Activated T-cell treated with anti-CD3 and anti-CD28 coated beads, Interleukin-2, amount 50 U/mL, for 72 hours (primary cell): ENCODE measurements around the gene POU2F2. TPM values are rescaled to one million over a fixed set of nuclear protein-coding genes. Genes with fewer than 3 reads are reported as not detected.

Source experiments
- ATAC-seq, 2 donors: fragments of 150-1000 bp; cut with Tn5 transposase; replicated peaks in 1 of 2; 2 replicates each; pipeline ENCODE4 v1.10.0; 2021; ENCODE audit warnings: moderate library complexity in 2 of 2, mild to moderate bottlenecking in 1 of 2
- DNase-seq, 2 donors: peaks; one replicate each; pipeline ENCODE4 v3.0.0; 2021 to 2022; ENCODE audit warnings: mixed read lengths in 1 of 2
- H3K27ac Mint-ChIP-seq: one replicate; pipeline ENCODE4 v1.8.0; 2022; ENCODE audit warnings: mild to moderate bottlenecking, moderate library complexity, mixed read lengths
- H3K27me3 Mint-ChIP-seq: one replicate; pipeline ENCODE4 v1.8.0; 2022; ENCODE audit warnings: low read depth, mixed read lengths
- H3K36me3 Mint-ChIP-seq, 2 donors: one replicate each; pipeline ENCODE4 v1.8.0; 2022; ENCODE audit warnings: mixed read lengths in 2 of 2, mild to moderate bottlenecking in 1 of 2; ENCODE audit not compliant: insufficient read depth in 2 of 2
- H3K4me1 Mint-ChIP-seq: one replicate; pipeline ENCODE4 v1.8.0; 2022; ENCODE audit warnings: low read depth, mixed read lengths
- H3K4me3 Mint-ChIP-seq, 2 donors: one replicate each; pipeline ENCODE4 v1.8.0; 2022; ENCODE audit warnings: mild to moderate bottlenecking in 2 of 2, mixed read lengths in 2 of 2, moderate library complexity in 2 of 2
- H3K9me3 Mint-ChIP-seq, 2 donors: one replicate each; pipeline ENCODE4 v1.8.0; 2022; ENCODE audit warnings: mixed read lengths in 2 of 2
- total RNA-seq, 2 donors: library from RNA; stranded (reverse); gene quantifications; one replicate each; pipeline ENCODE4 v1.2.3, GENCODE V29; 2022

Gene POU2F2
- total RNA-seq, 2 donors from 2014 or later, result 45.0 to 56.0 TPM

- no peaks in the 10 kb centered on the region for H3K9me3 Mint-ChIP-seq
- H3K4me1 Mint-ChIP-seq, result peaks cover 28% of the 10 kb centered on the region
- H3K27ac Mint-ChIP-seq, result peak overlapping the region; percentile 65
- no peak overlapping the region for H3K4me3 Mint-ChIP-seq
- no peak for DNase-seq
- peaks cover 0 to 6% of the 10 kb centered on the region in 2 donors for H3K36me3 Mint-ChIP-seq
- no peaks in the 10 kb centered on the region for H3K27me3 Mint-ChIP-seq
- no peak for ATAC-seq
Measured at GRCh38 chr19:42086770-42087550, 45.3 kb downstream of the POU2F2 start.

DNA sequence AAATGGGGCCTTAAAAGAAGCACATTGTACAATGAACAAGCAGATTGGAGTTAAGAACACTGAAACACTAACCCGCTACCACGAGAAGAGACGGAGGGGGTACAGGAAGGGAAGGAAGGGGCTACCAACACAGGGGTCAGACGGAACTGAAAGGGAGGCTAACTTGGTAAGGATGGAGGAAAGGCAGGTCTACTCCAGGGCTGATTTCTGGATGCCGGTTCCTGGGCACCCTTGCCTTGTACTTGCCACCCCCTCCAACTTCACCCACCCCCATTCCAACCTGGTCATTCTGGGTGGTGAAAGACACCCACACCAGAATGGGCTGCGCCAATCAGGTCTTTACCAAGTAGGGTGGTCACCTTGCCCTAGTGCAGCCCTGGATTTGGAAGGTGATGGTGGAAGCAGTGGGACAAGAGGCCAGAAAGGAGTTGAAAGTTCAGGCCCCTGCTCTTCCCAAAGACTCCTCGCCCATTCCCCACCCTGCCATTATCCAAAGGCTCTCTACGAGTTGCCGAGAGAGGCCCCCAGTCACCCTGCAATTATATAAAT, 46.0 kb downstream of the POU2F2 start:
- Mint-ChIP-seq H3K36me3 (peaks cover 0 to 6% of the 10 kb centered on the region in 2 donors), H3K27me3 (no peaks in the 10 kb centered on the region), H3K4me1 (peaks cover 34% of the 10 kb centered on the region), H3K27ac (no peak overlapping the region), H3K4me3 (no peak overlapping the region), H3K9me3 (no peaks in the 10 kb centered on the region)
- DNase-seq (no peak), ATAC-seq (no peak)

DNA sequence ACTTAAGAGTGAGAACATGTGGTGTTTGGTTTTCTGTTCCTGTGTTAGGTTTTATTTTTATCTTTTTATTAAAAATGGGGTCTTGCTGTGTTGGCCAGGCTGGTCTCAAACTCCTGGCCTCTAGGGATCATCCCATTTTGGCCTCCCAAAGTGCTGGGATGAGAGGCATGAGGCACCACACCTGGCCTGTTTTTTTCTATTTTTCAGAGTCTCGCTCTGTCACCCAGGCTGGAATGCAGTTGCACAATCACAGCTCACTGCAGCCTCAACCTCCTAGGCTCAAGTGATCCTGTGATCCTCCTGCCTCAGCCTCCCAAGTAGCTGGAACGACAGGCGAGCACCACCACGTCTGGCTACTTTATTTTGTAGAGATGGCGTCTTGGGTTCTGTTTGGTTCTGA, 48.7 kb downstream of the POU2F2 start:
- DNase-seq (no peak), ATAC-seq (no peak)
- H3K4me3 Mint-ChIP-seq, result no peak overlapping the region
- H3K9me3 Mint-ChIP-seq, result no peaks in the 10 kb centered on the region
- H3K4me1 Mint-ChIP-seq, result peaks cover 22% of the 10 kb centered on the region
- no peaks in the 10 kb centered on the region for H3K36me3 Mint-ChIP-seq
- no peaks in the 10 kb centered on the region for H3K27me3 Mint-ChIP-seq
- no peak overlapping the region for H3K27ac Mint-ChIP-seq

DNA sequence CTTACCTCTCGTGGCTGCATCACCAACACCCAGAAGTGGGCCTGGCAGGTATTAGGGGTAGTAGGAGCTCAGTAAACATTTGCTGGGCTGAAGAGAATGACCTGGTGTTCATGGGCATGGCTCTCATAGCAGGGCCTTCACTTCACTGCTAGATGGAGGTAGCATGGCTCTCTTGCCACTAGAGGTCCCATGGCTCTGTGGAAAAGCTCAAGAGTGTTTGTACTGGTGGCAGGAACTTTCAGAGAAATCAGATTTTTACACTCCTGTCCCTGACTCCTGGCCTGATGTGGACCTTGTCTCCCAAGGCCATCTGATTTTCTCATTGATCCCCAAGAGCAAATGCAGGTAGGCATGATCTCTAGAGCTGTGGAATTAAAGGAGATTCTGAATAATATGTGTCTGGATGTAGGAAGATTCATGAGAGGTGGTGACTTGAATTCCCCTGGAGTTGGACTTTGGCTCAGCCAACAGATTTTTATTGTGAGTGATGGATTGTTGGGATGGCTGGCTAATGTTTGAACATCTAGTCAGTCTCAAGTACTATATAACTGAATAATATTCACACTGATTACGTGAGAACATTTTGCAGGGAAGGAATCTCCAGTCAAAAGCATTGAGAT, 50.6 kb downstream of the POU2F2 start:
- H3K36me3 Mint-ChIP-seq, result peaks cover 0 to 5% of the 10 kb centered on the region in 2 donors
- ATAC-seq (peak; percentile 52 to 55), DNase-seq (no peak)
- H3K27ac Mint-ChIP-seq, result peak overlapping the region; percentile 45
- H3K4me3 Mint-ChIP-seq, result no peak overlapping the region
- H3K4me1 Mint-ChIP-seq, result peaks cover 37% of the 10 kb centered on the region
- H3K9me3 Mint-ChIP-seq, result no peaks in the 10 kb centered on the region
- no peaks in the 10 kb centered on the region for H3K27me3 Mint-ChIP-seq

DNA sequence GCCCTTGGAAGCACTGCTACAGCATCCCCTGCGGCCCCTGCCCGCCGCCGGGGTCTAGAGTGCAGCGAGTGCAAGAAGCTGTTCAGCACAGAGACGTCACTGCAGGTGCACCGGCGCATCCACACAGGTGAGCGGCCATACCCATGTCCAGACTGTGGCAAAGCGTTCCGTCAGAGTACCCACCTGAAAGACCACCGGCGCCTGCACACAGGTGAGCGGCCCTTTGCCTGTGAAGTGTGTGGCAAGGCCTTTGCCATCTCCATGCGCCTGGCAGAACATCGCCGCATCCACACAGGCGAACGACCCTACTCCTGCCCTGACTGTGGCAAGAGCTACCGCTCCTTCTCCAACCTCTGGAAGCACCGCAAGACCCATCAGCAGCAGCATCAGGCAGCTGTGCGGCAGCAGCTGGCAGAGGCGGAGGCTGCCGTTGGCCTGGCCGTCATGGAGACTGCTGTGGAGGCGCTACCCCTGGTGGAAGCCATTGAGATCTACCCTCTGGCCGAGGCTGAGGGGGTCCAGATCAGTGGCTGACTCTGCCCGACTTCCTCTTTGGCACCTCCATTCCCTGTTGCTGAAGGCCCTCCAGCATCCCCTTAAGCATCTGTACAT, 51.4 kb downstream of the POU2F2 start:
- H3K4me1 Mint-ChIP-seq, result peaks cover 40% of the 10 kb centered on the region
- no peaks in the 10 kb centered on the region for H3K9me3 Mint-ChIP-seq
- ATAC-seq (no peak), DNase-seq (no peak)
- H3K27me3 Mint-ChIP-seq, result no peaks in the 10 kb centered on the region
- H3K36me3 Mint-ChIP-seq, result peaks cover 0 to 8% of the 10 kb centered on the region in 2 donors
- H3K4me3 Mint-ChIP-seq, result no peak overlapping the region
- no peak overlapping the region for H3K27ac Mint-ChIP-seq

DNA sequence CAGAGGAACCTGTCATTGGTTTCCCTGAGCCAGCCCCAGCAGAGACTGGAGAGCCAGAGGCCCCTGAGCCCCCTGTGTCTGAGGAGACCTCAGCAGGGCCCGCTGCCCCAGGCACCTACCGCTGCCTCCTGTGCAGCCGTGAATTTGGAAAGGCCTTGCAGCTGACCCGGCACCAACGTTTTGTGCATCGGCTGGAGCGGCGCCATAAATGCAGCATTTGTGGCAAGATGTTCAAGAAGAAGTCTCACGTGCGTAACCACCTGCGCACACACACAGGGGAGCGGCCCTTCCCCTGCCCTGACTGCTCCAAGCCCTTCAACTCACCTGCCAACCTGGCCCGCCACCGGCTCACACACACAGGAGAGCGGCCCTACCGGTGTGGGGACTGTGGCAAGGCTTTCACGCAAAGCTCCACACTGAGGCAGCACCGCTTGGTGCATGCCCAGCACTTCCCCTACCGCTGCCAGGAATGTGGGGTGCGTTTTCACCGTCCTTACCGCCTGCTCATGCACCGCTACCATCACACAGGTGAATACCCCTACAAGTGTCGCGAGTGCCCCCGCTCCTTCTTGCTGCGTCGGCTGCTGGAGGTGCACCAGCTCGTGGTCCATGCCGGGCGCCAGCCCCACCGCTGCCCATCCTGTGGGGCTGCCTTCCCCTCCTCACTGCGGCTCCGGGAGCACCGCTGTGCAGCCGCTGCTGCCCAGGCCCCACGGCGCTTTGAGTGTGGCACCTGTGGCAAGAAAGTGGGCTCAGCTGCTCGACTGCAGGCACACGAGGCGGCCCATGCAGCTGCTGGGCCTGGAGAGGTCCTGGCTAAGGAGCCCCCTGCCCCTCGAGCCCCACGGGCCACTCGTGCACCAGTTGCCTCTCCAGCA, 52.1 kb downstream of the POU2F2 start:
- Mint-ChIP-seq H3K9me3 (no peaks in the 10 kb centered on the region), H3K36me3 (peaks cover 5 to 12% of the 10 kb centered on the region in 2 donors), H3K27ac (no peak overlapping the region)

GRCh38 chr19:42079276-42079669, 53.0 kb downstream of the POU2F2 start:
- Mint-ChIP-seq H3K27ac (no peak overlapping the region), H3K27me3 (no peaks in the 10 kb centered on the region), H3K9me3 (no peaks in the 10 kb centered on the region), H3K36me3 (peaks cover 5 to 12% of the 10 kb centered on the region in 2 donors), H3K4me3 (no peak overlapping the region), H3K4me1 (peaks cover 55% of the 10 kb centered on the region)
- DNase-seq, result no peak
- ATAC-seq, result no peak

More for the DNA sequence above, 52.1 kb downstream of the POU2F2 start:
- DNase-seq (no peak), ATAC-seq (no peak)
- Mint-ChIP-seq H3K4me3 (no peak overlapping the region), H3K27me3 (no peaks in the 10 kb centered on the region), H3K4me1 (peaks cover 48% of the 10 kb centered on the region)

- Mint-ChIP-seq H3K27ac (peak overlapping the region; percentile 84), H3K27me3 (no peaks in the 10 kb centered on the region), H3K36me3 (peaks cover 5 to 12% of the 10 kb centered on the region in 2 donors), H3K9me3 (no peaks in the 10 kb centered on the region), H3K4me1 (peaks cover 55% of the 10 kb centered on the region), H3K4me3 (peak overlapping the region; percentile 95 to 99)
- ATAC-seq (no peak), DNase-seq (no peak)
Measured at GRCh38 chr19:42078538-42079275, 53.5 kb downstream of the POU2F2 start.

DNA sequence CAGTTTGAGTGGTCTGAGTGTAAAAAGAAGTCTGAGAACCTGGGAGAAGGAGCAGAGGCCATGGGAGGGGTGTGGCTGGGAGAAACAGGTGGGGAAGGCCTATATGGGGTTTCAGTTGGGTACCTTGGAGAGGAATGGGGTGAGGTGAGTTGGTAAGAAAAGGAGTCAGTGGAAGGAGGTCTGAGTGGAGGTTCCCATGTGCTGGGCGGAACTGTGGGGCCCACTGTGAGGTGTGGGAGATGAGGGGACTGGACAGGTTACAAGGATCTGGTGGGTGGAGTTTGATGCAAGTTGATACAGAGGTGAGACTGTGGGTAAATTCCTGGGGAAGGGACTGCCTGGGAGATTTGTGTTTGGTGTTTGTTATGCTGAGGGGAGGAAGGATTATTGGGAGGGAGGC, 54.2 kb downstream of the POU2F2 start:
- ATAC-seq (no peak), DNase-seq (no peak)
- no peaks in the 10 kb centered on the region for H3K27me3 Mint-ChIP-seq
- peaks cover 55% of the 10 kb centered on the region for H3K4me1 Mint-ChIP-seq
- H3K4me3 Mint-ChIP-seq, result peak overlapping the region; percentile 95 to 99
- H3K9me3 Mint-ChIP-seq, result no peaks in the 10 kb centered on the region
- peak overlapping the region; percentile 84 for H3K27ac Mint-ChIP-seq
- peaks cover 5 to 12% of the 10 kb centered on the region in 2 donors for H3K36me3 Mint-ChIP-seq

- Mint-ChIP-seq H3K27ac (peak overlapping the region; percentile 84), H3K27me3 (no peaks in the 10 kb centered on the region), H3K36me3 (peaks cover 5 to 12% of the 10 kb centered on the region in 2 donors), H3K4me1 (peaks cover 50% of the 10 kb centered on the region), H3K4me3 (peak overlapping the region; percentile 95 to 99), H3K9me3 (no peaks in the 10 kb centered on the region)
- no peak for DNase-seq
- ATAC-seq, result no peak
Measured at GRCh38 chr19:42076380-42076944, 55.8 kb downstream of the POU2F2 start.

GRCh38 chr19:42075616-42076379, 56.4 kb downstream of the POU2F2 start, which contains the start of gene ZNF574:
Gene ZNF574, plus strand, starts transcription at chr19:42076166. Its CDS starts 2,441 bp downstream, at chr19:42078607.
- peak within 1 kb of the TSS; percentile 96 for H3K27ac Mint-ChIP-seq
- H3K36me3 Mint-ChIP-seq, result peaks cover 5 to 12% of the 10 kb centered on the region in 2 donors

More at GRCh38 chr19:42075616-42076379, 56.4 kb downstream of the POU2F2 start, which contains the start of gene ZNF574:
- Mint-ChIP-seq H3K9me3 (no peaks in the 10 kb centered on the region), H3K4me3 (peak within 1 kb of the TSS; percentile 95 to 99), H3K27me3 (no peaks in the 10 kb centered on the region), H3K4me1 (peaks cover 45% of the 10 kb centered on the region)
- DNase-seq, result peak; percentile 98 to 100
- peak; percentile 96 for ATAC-seq
